Medulla oblongata (tissue), 1 donor: ENCODE measurements around the gene MIEF1.
"Not testable (repeated sequence)": the region's sequence is repeated elsewhere in the genome, so short reads cannot be mapped to it uniquely, and the experiment has no call there.

Experiments
- DNase-seq: peaks from one replicate; pipeline ENCODE4 v3.0.0-alpha.2; 2015; ENCODE audit errors: extremely low spot score

MIEF1 gene

DNA sequence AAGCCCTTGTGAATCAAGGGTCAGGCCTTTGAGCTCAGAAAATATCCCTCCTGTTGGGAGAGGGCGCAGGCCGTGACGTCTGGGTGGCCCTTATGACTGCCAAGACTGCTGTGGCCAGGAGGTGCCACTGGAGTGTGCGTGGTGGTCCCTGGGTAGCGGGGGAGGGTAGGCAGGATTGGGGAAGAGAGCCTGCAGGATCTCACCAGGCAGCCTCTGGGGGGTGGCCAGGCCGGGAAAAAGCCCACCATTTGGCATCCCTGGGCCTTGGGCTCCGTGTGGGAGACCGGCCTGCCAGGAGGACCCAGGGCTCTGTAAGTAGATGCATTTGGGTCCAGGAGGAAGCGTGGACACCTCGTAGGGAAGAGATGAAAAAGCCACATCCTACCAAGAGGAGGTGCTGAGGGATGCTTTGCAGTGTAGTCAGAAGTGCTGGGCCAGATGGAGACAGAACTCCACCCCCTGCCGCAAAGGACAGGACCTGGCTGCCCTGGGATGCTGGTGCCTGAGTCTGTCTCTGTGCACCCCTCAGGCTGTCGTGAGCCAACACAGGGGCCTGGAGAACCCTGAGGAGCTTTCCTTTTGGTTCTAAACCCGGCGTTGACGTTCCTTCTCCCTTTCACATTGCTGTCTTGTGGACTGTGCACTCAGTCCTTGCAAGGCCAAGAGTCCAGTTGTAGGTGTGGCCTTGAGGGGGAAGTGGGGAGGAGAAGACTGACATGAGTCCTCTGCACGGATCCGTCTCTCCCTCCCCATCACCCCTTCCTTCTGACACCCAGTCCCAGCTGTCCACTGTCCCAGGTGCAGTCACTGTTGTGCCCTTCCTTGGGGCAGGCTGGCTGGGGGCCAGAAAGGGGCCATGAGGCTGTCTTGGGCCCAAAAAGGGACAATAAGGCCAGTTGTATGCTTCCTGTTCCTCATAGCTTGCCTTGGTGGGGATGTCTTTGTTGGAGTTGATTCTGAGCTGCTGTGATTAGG, 12.7 kb upstream of the MIEF1 start:
- DNase-seq: no peak

- peak; percentile 87 for DNase-seq
These were observed 11.8 kb upstream of the MIEF1 start for GRCh38 chr22:39490135-39490798.

GRCh38 chr22:39490966-39491680, 11.0 kb upstream of the MIEF1 start:
- DNase-seq: no peak

GRCh38 chr22:39491696-39492095, 10.4 kb upstream of the MIEF1 start:
- DNase-seq: no peak

- no peak for DNase-seq
These were observed 9.9 kb upstream of the MIEF1 start for GRCh38 chr22:39492186-39492585.

DNA sequence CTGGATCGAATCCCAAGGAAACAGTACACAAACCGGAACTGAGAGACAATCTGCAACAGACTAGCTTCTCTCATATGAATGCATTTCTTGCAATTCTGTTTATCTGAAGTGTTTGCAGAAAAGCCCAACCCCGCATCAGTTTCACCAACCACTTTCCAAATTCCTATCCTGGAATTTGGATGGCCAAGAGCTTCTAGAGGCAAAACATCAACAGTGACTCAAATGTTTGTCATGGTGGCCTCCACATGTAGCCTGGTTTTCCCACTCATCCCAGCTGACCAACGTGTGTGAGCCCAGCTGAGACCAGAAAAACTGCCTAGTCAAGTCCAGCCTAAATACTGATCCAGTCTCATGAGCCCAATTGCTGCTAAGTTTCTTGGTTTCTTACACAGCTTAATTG, 8.3 kb upstream of the MIEF1 start:
- no peak for DNase-seq

DNA sequence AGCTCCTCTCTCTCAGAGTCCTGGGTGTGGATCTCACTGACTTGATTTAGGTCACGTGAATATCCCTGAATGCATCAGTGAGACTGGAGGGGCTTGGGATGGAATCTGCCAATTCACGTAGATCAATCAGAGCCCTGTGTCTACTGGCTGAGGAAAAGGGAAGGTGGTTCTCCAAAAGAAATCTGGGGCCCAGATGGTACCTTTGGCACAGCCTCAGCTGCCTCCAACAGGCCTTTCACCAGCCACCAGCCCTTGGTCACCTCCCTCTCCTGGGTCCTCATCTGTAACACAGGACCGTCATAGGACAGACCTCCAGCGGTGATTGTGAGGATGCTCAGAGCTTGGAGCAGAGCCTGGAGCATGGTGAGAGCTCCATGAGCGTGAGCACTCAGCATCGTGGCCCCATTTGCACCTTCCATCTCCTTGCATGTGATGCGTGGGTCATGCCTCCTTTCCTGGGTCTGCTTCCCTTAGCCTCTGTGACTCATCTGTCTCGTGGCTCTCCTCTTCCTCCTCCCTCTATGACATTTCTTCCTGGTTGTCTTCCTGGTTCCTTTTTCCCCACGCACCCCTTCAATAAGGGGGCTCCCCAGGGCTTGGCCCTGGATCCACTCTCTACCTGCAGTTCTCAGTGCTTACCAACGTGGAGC, 7.5 kb upstream of the MIEF1 start:
- no peak for DNase-seq

GRCh38 chr22:39496131-39496838, 5.8 kb upstream of the MIEF1 start:
- peak; percentile 94 for DNase-seq

DNA sequence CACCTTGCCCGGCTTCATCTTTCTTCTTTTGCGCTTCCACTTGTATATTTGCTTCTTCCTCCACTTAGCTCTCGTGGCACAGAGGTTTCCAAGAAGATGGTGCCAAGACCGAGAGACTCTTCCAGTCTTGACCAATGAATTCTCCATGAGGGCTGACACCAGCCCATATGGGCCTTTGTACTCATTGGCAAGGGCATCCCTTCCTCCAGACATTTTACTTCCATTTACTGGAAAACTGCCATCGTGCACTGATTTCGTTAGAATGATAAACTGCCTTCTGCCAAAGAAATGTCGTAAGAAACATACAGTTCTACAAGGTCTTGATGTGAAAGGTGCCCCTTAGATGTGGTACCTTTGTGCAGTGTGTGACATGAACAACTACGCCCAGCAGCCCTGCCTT, 4.7 kb upstream of the MIEF1 start:
- no peak for DNase-seq

GRCh38 chr22:39498368-39498767, 3.7 kb upstream of the MIEF1 start:
- peak; percentile 60 for DNase-seq

GRCh38 chr22:39498802-39499201, 3.3 kb upstream of the MIEF1 start:
- DNase-seq: peak; percentile 81

DNA sequence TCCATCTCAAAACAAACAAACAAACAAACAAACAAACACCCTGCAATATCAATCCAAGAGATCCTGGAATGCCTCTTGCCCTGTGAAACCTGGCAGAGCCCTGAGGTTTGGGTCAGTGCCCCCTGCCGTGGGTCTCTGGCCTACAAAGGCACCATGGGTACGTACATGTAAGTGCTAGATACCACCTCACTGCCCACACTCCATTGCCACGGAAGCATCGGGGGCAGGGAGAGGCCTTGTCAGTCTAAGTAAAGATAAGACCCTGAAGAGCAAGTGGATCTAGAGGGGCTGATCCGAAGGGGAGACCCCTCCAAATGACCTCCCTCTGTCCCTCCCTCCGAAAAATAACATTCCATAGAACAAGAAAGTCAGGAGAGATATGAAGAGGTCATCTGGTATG, 2.0 kb upstream of the MIEF1 start:
- no peak for DNase-seq

- DNase-seq: no peak
These were observed 414 bp upstream of the MIEF1 start for GRCh38 chr22:39501644-39502108.

DNA sequence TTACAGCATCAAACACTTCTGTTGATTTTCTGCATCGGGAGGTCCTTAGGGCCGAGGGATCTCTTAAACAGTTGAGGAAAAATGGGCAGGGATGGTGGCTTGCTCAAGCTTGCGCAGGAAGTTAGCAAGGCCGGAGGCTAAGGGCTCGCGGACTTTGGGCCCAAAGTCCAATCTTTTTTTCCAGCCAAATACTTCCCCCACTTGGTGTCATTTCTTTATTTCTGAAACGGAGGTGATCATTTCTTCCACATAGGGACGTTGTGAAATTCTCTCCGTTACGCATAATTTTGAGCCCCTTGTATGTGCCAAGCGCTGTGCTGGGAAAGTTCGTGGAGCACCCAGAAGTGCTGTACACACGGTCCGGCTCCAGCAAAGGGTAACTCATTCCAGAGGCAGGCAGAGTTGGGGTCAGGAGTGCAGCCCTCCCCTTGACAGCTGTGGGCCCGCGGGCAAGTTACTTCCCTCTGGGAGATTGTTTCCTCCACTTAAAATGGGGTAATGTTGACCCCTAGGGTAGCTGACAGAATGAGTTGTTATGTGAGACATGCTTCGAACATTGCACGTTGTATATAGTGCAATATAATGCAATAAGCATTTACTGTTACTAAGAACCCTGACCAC, 809 bp downstream of the MIEF1 start:
- no peak for DNase-seq

GRCh38 chr22:39503630-39504029, 1.5 kb downstream of the MIEF1 start:
- DNase-seq: no peak

GRCh38 chr22:39504071-39504470, 2.0 kb downstream of the MIEF1 start:
- DNase-seq: no peak

GRCh38 chr22:39507021-39507420, 4.9 kb downstream of the MIEF1 start:
- not testable (repeated sequence) for DNase-seq

- no peak for DNase-seq
These were observed 6.3 kb downstream of the MIEF1 start for GRCh38 chr22:39508393-39508792.

GRCh38 chr22:39510529-39511149, 8.5 kb downstream of the MIEF1 start:
- no peak for DNase-seq

- no peak for DNase-seq
These were observed 9.1 kb downstream of the MIEF1 start for GRCh38 chr22:39511226-39511625.
